Gastrocnemius medialis (tissue), 4 donors: ENCODE data around the gene PDE10A. TPM values are rescaled to one million over a fixed set of nuclear protein-coding genes. Genes with fewer than 3 reads are reported as not detected.

Source experiments
- ATAC-seq, 2 donors: fragments of 150-250 bp; one replicate each; pipeline ENCODE4 v1.9.1; 2016
- DNase-seq, 2 donors: peaks; one replicate each; pipeline ENCODE4 v3.0.0-alpha.2; 2019
- H3K27ac ChIP-seq, 4 donors: fragments of 200-600 bp; sonication (generic); 1 replicate in 1 of 4; 2 replicates in 3 of 4; pipeline ENCODE4 v1.5.1; 2016 to 2018; ENCODE audit warnings: mild to moderate bottlenecking in 2 of 4, moderate library complexity in 1 of 4
- H3K27me3 ChIP-seq, 3 donors: fragments of 200-600 bp; sonication (generic) in 2 of 3; 1 replicate in 1 of 3; 2 replicates in 2 of 3; pipeline versions ENCODE4 v1.5.1 to v1.6.0; 2016 to 2019; ENCODE audit warnings: mild to moderate bottlenecking in 1 of 3, moderate library complexity in 1 of 3
- H3K36me3 ChIP-seq, 2 donors: fragments of 200-600 bp; sonication (generic) in 1 of 2; one replicate each; pipeline ENCODE4 v1.5.1; 2017 to 2018
- H3K4me1 ChIP-seq, 2 donors: fragments of 200-600 bp; sonication (generic) in 1 of 2; one replicate each; pipeline ENCODE4 v1.5.1; 2016 to 2017; ENCODE audit warnings: mild to moderate bottlenecking in 2 of 2
- H3K4me3 ChIP-seq, 4 donors: fragments of 200-600 bp; sonication (generic) in 3 of 4; 1 replicate in 1 of 4; 2 replicates in 3 of 4; pipeline ENCODE4 v1.5.1; 2016 to 2019; ENCODE audit warnings: mild to moderate bottlenecking in 2 of 4
- H3K9me3 ChIP-seq, 3 donors: fragments of 200-600 bp; sonication (generic) in 2 of 3; 1 replicate in 1 of 3; 2 replicates in 2 of 3; pipeline ENCODE4 v1.5.1; 2016 to 2019
- CTCF ChIP-seq, 5 experiments: fragments of 450-650 bp in 3 of 5; fragments of 200-600 bp in 2 of 5; sonication (generic) in 2 of 5; IDR thresholded peaks in 4 of 5; conservative IDR thresholded peaks in 1 of 5; 1 replicate in 4 of 5; 2 replicates in 1 of 5; pipeline ENCODE4 v1.5.1; 2016 to 2019; ENCODE audit warnings: antibody characterized with exemption in 5 of 5, mild to moderate bottlenecking in 3 of 5, moderate library complexity in 3 of 5
- POLR2A ChIP-seq, 2 donors: fragments of 450-650 bp; IDR thresholded peaks; one replicate each; pipeline ENCODE4 v1.6.1; 2017; ENCODE audit warnings: antibody characterized with exemption in 2 of 2, mild to moderate bottlenecking in 2 of 2, moderate library complexity in 2 of 2
- in situ Hi-C, 4 donors: fragments of 200-750 bp; cut with MboI; loops; one replicate each; pipeline versions ENCODE4 v1.15.0 to v1.8.0; 2017; ENCODE audit warnings: low sequenced_read_pairs in 4 of 4
- intact Hi-C: fragments of 100-400 bp; cut with DNase I; formaldehyde crosslinking; loops from one replicate; pipeline ENCODE4 v1.15.1; 2023; ENCODE audit warnings: low total_unique reads
- total RNA-seq, 4 donors: library from RNA; depleted of rRNA; stranded (reverse); fragments of >200 nt; gene quantifications; one replicate each; pipeline versions ENCODE4 v1.1.0 to v1.2.3, GENCODE V29; 2016

PDE10A gene
- total RNA-seq, 4 donors from 2014 or later, result 0.24 to 1.5 (median 1.2) TPM

- Histone ChIP-seq H3K27me3 (no peaks in the 10 kb centered on the region), H3K36me3 (no peaks in the 10 kb centered on the region), H3K27ac (no peak overlapping the region), H3K9me3 (no peaks in the 10 kb centered on the region), H3K4me3 (no peak overlapping the region), H3K4me1 (no peaks in the 10 kb centered on the region)
- intact Hi-C loops, result no loop called here
- in situ Hi-C loops, result no loop called here
- TF ChIP-seq CTCF (IDR thresholded peaks at IDR 0.05 in 4 of 5, conservative IDR thresholded peaks at IDR 0.05 in 1 of 5), result no peak
- TF ChIP-seq POLR2A (IDR thresholded peaks at IDR 0.05), result no peak
- no peak for ATAC-seq
- DNase-seq, result no peak
Observed at GRCh38 chr6:165422192-165422591, 240.8 kb downstream of the PDE10A start.

GRCh38 chr6:165417278-165417865, 245.7 kb downstream of the PDE10A start:
- Histone ChIP-seq H3K36me3 (no peaks in the 10 kb centered on the region), H3K4me1 (no peaks in the 10 kb centered on the region), H3K27ac (no peak overlapping the region), H3K4me3 (no peak overlapping the region), H3K27me3 (no peaks in the 10 kb centered on the region), H3K9me3 (no peaks in the 10 kb centered on the region)
- TF ChIP-seq CTCF (IDR thresholded peaks at IDR 0.05 in 4 of 5, conservative IDR thresholded peaks at IDR 0.05 in 1 of 5), result no peak
- TF ChIP-seq POLR2A (IDR thresholded peaks at IDR 0.05), result no peak
- DNase-seq, result no peak
- no peak for ATAC-seq
- in situ Hi-C loops, result no loop called here
- intact Hi-C loops, result no loop called here

- in situ Hi-C loops (no loop called here), intact Hi-C loops (no loop called here)
- no peak for ATAC-seq
Observed at GRCh38 chr6:165404697-165405096, 258.3 kb downstream of the PDE10A start.

GRCh38 chr6:165404296-165404695, 258.7 kb downstream of the PDE10A start:
- in situ Hi-C loops, result no loop called here
- no peak overlapping the region for H3K4me3 ChIP-seq
- intact Hi-C loops, result no loop called here
- no peaks in the 10 kb centered on the region for H3K4me1 ChIP-seq
- no peaks in the 10 kb centered on the region for H3K36me3 ChIP-seq
- no peak for ATAC-seq
- no peak for DNase-seq
- H3K9me3 ChIP-seq, result peaks cover 0 to 10% (median 0%) of the 10 kb centered on the region in 3 donors
- TF ChIP-seq CTCF (IDR thresholded peaks at IDR 0.05 in 4 of 5, conservative IDR thresholded peaks at IDR 0.05 in 1 of 5) (no peak), POLR2A (IDR thresholded peaks at IDR 0.05) (no peak)
- no peaks in the 10 kb centered on the region for H3K27me3 ChIP-seq
- H3K27ac ChIP-seq, result no peak overlapping the region

More at GRCh38 chr6:165404697-165405096, 258.3 kb downstream of the PDE10A start:
- Histone ChIP-seq H3K27me3 (no peaks in the 10 kb centered on the region), H3K4me1 (no peaks in the 10 kb centered on the region), H3K36me3 (no peaks in the 10 kb centered on the region), H3K9me3 (peaks cover 0 to 9% (median 0%) of the 10 kb centered on the region in 3 donors), H3K27ac (no peak overlapping the region), H3K4me3 (no peak overlapping the region)
- no peak for DNase-seq
- no peak for TF ChIP-seq POLR2A (IDR thresholded peaks at IDR 0.05)
- no peak for TF ChIP-seq CTCF (IDR thresholded peaks at IDR 0.05 in 4 of 5, conservative IDR thresholded peaks at IDR 0.05 in 1 of 5)
